Esophagus squamous epithelium (tissue), 5 donors: ENCODE measurements around the gene FAM200A. TPM values are rescaled to one million over a fixed set of nuclear protein-coding genes. Genes with fewer than 3 reads are reported as not detected.

Experiments used
- DNase-seq: peaks from one replicate; lab custom pipeline; 2025; lab: John Stamatoyannopoulos, UW
- H3K27ac ChIP-seq, 4 donors: fragments of 200-600 bp; sonication (generic); one replicate each; pipeline ENCODE4 v1.5.1; 2016 to 2019; ENCODE audit warnings: mild to moderate bottlenecking in 1 of 4
- H3K27me3 ChIP-seq, 4 donors: fragments of 200-600 bp; sonication (generic); 1 replicate in 3 of 4; 2 replicates in 1 of 4; pipeline versions ENCODE4 v1.5.1 to v1.6.0; 2017 to 2021; ENCODE audit warnings: antibody characterized with exemption in 1 of 4
- H3K36me3 ChIP-seq, 3 donors: fragments of 200-600 bp; sonication (generic); one replicate each; pipeline ENCODE4 v1.5.1; 2016 to 2019
- H3K4me1 ChIP-seq, 3 donors: fragments of 200-600 bp; sonication (generic); one replicate each; pipeline ENCODE4 v1.5.1; 2017 to 2019
- H3K4me3 ChIP-seq, 4 donors: fragments of 200-600 bp; sonication (generic); 1 replicate in 3 of 4; 2 replicates in 1 of 4; pipeline ENCODE4 v1.5.1; 2016 to 2019; ENCODE audit warnings: mild to moderate bottlenecking in 2 of 4, moderate library complexity in 1 of 4
- H3K9me3 ChIP-seq, 3 donors: fragments of 200-600 bp; sonication (generic); one replicate each; pipeline ENCODE4 v1.5.1; 2016 to 2019
- CTCF ChIP-seq, 6 experiments: fragments of 450-650 bp in 4 of 6; fragments of 200-600 bp in 2 of 6; sonication (generic) in 2 of 6; IDR thresholded peaks; one replicate each; pipeline ENCODE4 v1.5.1; 2016 to 2019; ENCODE audit warnings: antibody characterized with exemption in 6 of 6, mild to moderate bottlenecking in 4 of 6, moderate library complexity in 4 of 6
- POLR2A ChIP-seq, 4 donors: fragments of 450-650 bp; IDR thresholded peaks; one replicate each; pipeline ENCODE4 v1.6.1; 2017; ENCODE audit warnings: antibody characterized with exemption in 4 of 4, mild to moderate bottlenecking in 4 of 4, moderate library complexity in 3 of 4
- WGBS, 2 donors: methylation state at CpG; one replicate each; pipeline ENCODE4 v1.1.5; 2018; 5-methylcytosine and 5-hydroxymethylcytosine counted together
- intact Hi-C: fragments of 100-400 bp; cut with DNase I; formaldehyde crosslinking; loops from one replicate; pipeline ENCODE4 v1.15.0; 2022
- total RNA-seq, 4 donors: library from RNA; depleted of rRNA; stranded (reverse); fragments of >200 nt; gene quantifications; one replicate each; pipeline ENCODE4 v1.1.0, GENCODE V29; 2016
- donor health status: DM: yes; HTN: yes; CAD: no.

The FAM200A gene
- total RNA-seq, 4 donors from 2014 or later: 1.9 to 5.6 (median 5.1) TPM

- peaks cover 20 to 41% (median 26%) of the 10 kb centered on the region in 3 donors for H3K4me1 ChIP-seq
- peak overlapping the region; percentile 92 to 100 (median 98) for H3K27ac ChIP-seq
- peaks cover 12 to 44% (median 14%) of the 10 kb centered on the region in 3 donors for H3K36me3 ChIP-seq
- intact Hi-C loops: no loop called here
- H3K9me3 ChIP-seq: peaks cover 0 to 14% (median 7%) of the 10 kb centered on the region in 3 donors
- no peak for DNase-seq
- no peaks in the 10 kb centered on the region for H3K27me3 ChIP-seq
- H3K4me3 ChIP-seq: peak overlapping the region; percentile 73 to 86 (median 80)
- TF ChIP-seq CTCF (IDR thresholded peaks at IDR 0.05) (no peak), POLR2A (IDR thresholded peaks at IDR 0.05) (no peak)
- WGBS, 2 donors: 0 to 2% methylated on average over 6 to 14 of the region's 14 CpGs
Observed at GRCh38 chr7:99499371-99499720, 52.6 kb downstream of the FAM200A start.

GRCh38 chr7:99498546-99498944 is 53.4 kb downstream of the FAM200A start:
- DNase-seq: no peak
- H3K9me3 ChIP-seq: peaks cover 0 to 22% (median 15%) of the 10 kb centered on the region in 3 donors
- H3K4me1 ChIP-seq: peaks cover 20 to 34% (median 26%) of the 10 kb centered on the region in 3 donors
- intact Hi-C loops: no loop called here
- peak overlapping the region in 2 of 4 donors; percentile 98 to 100 for H3K27ac ChIP-seq
- H3K36me3 ChIP-seq: peaks cover 18 to 52% (median 22%) of the 10 kb centered on the region in 3 donors
- TF ChIP-seq POLR2A (IDR thresholded peaks at IDR 0.05) (no peak), CTCF (IDR thresholded peaks at IDR 0.05) (no peak)
- 62 to 69% methylated on average over 11 of the region's 11 CpGs for WGBS, 2 donors
- H3K27me3 ChIP-seq: no peaks in the 10 kb centered on the region
- peak overlapping the region; percentile 73 to 86 (median 80) for H3K4me3 ChIP-seq

- Histone ChIP-seq H3K36me3 (peaks cover 24 to 58% (median 24%) of the 10 kb centered on the region in 3 donors), H3K27ac (peak overlapping the region in 2 of 4 donors; percentile 98 to 100), H3K4me3 (peak overlapping the region; percentile 73 to 86 (median 80)), H3K9me3 (peaks cover 0 to 28% (median 21%) of the 10 kb centered on the region in 3 donors), H3K4me1 (peaks cover 20 to 34% (median 26%) of the 10 kb centered on the region in 3 donors), H3K27me3 (no peaks in the 10 kb centered on the region)
- DNase-seq: no peak
- WGBS, 2 donors: 56 to 63% methylated on average over 6 of the region's 6 CpGs
- intact Hi-C loops: no loop called here
- TF ChIP-seq CTCF (IDR thresholded peaks at IDR 0.05): no peak
- no peak for TF ChIP-seq POLR2A (IDR thresholded peaks at IDR 0.05)
Observed at GRCh38 chr7:99497766-99498545, 54.0 kb downstream of the FAM200A start.

Other genes with a start within 250 kb of the FAM200A start
- gene ARPC1A, start 226.2 kb downstream of the FAM200A start, total RNA-seq: 100 to 1,000 TPM; 114 to 155 (median 154) TPM
- 100 to 1,000 TPM in 3 of 4 donors, 10 to 100 TPM in 1; 27.9 to 166 (median 128) TPM for gene ARPC1B, start 177.4 kb downstream of the FAM200A start, total RNA-seq
- 100 to 1,000 TPM in 2 of 4 donors, 10 to 100 TPM in 2; 79.2 to 120 (median 98.3) TPM for gene PDAP1, start 143.5 kb downstream of the FAM200A start, total RNA-seq
- 10 to 100 TPM; 46.9 to 59.1 (median 55.9) TPM for gene BUD31, start 143.1 kb downstream of the FAM200A start, total RNA-seq
- gene PTCD1, start 113.3 kb downstream of the FAM200A start, total RNA-seq: 10 to 100 TPM in 1 of 4 donors, 1 to 10 TPM in 3; 5.7 to 12.7 (median 6.6) TPM
- 10 to 100 TPM; 15.1 to 29.2 (median 19.4) TPM for gene CPSF4, start 113.2 kb downstream of the FAM200A start, total RNA-seq
- 1,000 to 10,000 TPM; 1,019 to 2,272 (median 1,287) TPM for gene ATP5MF, start 85.9 kb downstream of the FAM200A start, total RNA-seq
- gene ZNF789, start 79.2 kb downstream of the FAM200A start, total RNA-seq: 1 to 10 TPM; 2.5 to 8.6 (median 5.3) TPM
- 10 to 100 TPM; 22.5 to 41.2 (median 23.1) TPM for gene ZNF394, start 51.8 kb downstream of the FAM200A start, total RNA-seq
- 1 to 10 TPM; 3.2 to 7.1 (median 5.1) TPM for gene ZKSCAN5, start 47.5 kb downstream of the FAM200A start, total RNA-seq
- gene ZNF655, start 6.5 kb upstream of the FAM200A start, total RNA-seq: 100 to 1,000 TPM in 3 of 4 donors, 10 to 100 TPM in 1; 78.6 to 167 (median 107) TPM
- gene TMEM225B, start 46.2 kb upstream of the FAM200A start, total RNA-seq: under 1 TPM in 2 of 4 donors, not detected in 2; 0.23 to 0.57 TPM
- gene ZSCAN25, start 64.8 kb upstream of the FAM200A start, total RNA-seq: 10 to 100 TPM in 3 of 4 donors, 1 to 10 TPM in 1; 8.0 to 19.1 (median 14.9) TPM
- gene CYP3A5, start 127.9 kb upstream of the FAM200A start, total RNA-seq: 10 to 100 TPM; 34.5 to 99.8 (median 79.1) TPM
- not detected for gene CYP3A7, start 183.1 kb upstream of the FAM200A start, total RNA-seq
- gene CYP3A4, start 232.1 kb upstream of the FAM200A start, total RNA-seq: not detected